ENCODE results near the gene TSEN2. TPM values are rescaled to one million over a fixed set of nuclear protein-coding genes. Genes with fewer than 3 reads are reported as not detected.

Gene TSEN2
- total and polyA plus RNA-seq, 9 of the 15 experiments (the other 6 are each of a cell fraction or from before 2014, with no cell fraction given), result 38.5 to 76.3 (median 46.6) TPM

DNA sequence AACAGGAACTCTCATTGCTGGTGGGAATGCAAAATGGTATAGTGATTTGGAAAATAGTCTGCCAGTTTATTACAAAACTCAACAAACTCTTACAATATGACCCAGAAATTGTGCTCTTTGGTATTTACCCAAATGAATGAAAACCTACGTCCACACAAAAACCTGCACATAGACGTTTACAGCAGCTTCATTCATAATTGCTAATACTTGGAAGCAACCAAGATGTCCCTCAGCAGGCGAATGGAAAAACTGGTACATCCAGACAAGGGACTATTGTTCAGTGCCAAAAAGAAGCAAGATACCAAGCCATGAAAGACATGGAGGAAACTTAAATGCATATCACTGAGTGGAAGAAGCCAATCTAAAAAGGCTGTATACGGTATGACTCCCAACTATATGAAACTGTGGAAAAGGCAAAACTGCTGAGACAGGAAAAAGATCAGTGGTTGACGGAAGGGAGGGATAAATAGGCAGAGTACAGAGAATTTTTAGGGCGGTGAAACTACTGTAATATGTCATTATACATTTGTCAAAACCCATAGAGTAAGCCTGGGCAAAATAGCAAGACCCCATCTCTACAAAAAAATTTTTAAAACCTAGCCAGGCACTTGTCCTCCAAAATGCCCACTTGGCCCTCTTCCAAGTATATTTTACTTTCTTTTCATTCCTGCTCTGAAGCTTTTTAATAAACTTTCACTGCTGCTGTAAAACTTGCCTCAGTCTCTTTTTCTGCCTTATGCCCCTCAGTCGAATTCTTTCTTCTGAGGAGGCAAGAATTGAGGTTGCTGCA lies 65.9 kb downstream of the TSEN2 start (continued):
- TF ChIP-seq, protein P1, sequence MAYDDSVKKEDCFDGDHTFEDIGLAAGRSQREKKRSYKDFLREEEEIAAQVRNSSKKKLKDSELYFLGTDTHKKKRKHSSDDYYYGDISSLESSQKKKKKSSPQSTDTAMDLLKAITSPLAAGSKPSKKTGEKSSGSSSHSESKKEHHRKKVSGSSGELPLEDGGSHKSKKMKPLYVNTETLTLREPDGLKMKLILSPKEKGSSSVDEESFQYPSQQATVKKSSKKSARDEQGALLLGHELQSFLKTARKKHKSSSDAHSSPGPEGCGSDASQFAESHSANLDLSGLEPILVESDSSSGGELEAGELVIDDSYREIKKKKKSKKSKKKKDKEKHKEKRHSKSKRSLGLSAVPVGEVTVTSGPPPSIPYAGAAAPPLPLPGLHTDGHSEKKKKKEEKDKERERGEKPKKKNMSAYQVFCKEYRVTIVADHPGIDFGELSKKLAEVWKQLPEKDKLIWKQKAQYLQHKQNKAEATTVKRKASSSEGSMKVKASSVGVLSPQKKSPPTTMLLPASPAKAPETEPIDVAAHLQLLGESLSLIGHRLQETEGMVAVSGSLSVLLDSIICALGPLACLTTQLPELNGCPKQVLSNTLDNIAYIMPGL (CRISPR knock-in tag; IDR thresholded peaks at IDR 0.05), result no peak
- TF ChIP-seq CHD2 (IDR thresholded peaks at IDR 0.05; ENCODE audit: low read depth, low read length) (no peak), ZNF316 (IDR thresholded peaks at IDR 0.05) (peak; percentile 93)

DNA sequence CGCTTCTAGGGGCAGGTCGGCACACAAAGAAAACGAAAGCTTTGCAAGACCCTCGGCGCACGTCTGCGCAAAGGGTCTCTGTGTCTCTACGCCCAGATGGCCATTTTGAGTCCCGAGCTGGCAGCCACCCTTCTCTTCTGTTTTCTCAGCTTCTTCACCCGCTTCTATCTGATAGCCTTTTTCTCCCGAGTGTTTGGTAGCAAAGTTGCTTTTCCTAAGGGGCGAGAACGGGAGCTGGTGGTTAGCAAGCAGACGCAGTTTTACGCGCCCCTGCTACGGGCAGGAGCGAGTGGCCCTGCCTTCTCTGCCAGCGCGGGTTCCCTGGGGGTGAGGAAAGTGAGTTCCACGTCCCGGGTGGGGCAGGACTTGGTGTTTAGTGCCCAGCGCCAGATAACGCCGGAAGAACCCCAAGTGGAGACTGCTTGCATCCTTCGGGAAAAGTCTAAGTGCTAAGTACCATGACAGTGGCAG lies 69.7 kb downstream of the TSEN2 start:
- H2AFZ ChIP-seq (ENCODE audit: low read depth, low read length), result peak overlapping the region; percentile 94
- no peaks in the 10 kb centered on the region for H3K9me1 ChIP-seq (ENCODE audit: control insufficient read depth, insufficient read depth, low read length)
- whole genome bisulfite sequencing (ENCODE audit: insufficient coverage, low coverage, missing lambda C conversion rate), result 25% methylated on average over 26 of the region's 26 CpGs
- H3K9ac ChIP-seq (ENCODE audit: insufficient read depth in 1 of 2, low read depth in 2 of 2, low read length in 2 of 2), result peak overlapping the region; percentile 82 to 90
- ATAC-seq (no peak), DNase-seq (ENCODE audit: extremely low read depth in 1 of 4, low spot score in 3 of 4) (peak in 1 of 4 experiments; percentile 51), FAIRE-seq (no peak)
- H3K4me1 ChIP-seq (replicated peaks in 1 of 2; ENCODE audit: control insufficient read depth in 2 of 2, insufficient read depth in 2 of 2, low read length in 2 of 2), result peaks cover 13 to 17% of the 10 kb centered on the region in 2 experiments
- ChIA-PET POLR2A (interaction anchor here (0.6 to 5.5 kb wide), 10 partner anchors 8 to 195 kb away, joined by 3 to 25 read pairs (median 3); partner anchors contain the start of gene MKRN2OS), CTCF (ENCODE audit: low intra/inter-chr PET ratio) (no interaction called here)
- intact Hi-C loops (cut with micrococcal nuclease) (no loop called here), in situ Hi-C loops (cut with MboI) (no loop called here)
- no peaks in the 10 kb centered on the region for H3K9me3 ChIP-seq (replicated peaks; ENCODE audit: control insufficient read depth, insufficient read depth, low read depth, low read length)
- H4K20me1 ChIP-seq (replicated peaks; ENCODE audit: control insufficient read depth, insufficient read depth, low read length), result peaks cover 14% of the 10 kb centered on the region
- H3K4me3 ChIP-seq, result peak overlapping the region; percentile 39
- no TSS peak for BruUV-seq (replicated peaks)
- H3K27ac ChIP-seq (ENCODE audit: extremely low read depth, low read depth, low read length), result peak overlapping the region; percentile 72
- H3K79me2 ChIP-seq (ENCODE audit: control insufficient read depth, insufficient read depth, low read length), result peaks cover 21% of the 10 kb centered on the region
- H3K4me2 ChIP-seq (ENCODE audit: insufficient read depth, low read length), result peak overlapping the region; percentile 79
- H3K36me3 ChIP-seq (ENCODE audit: control insufficient read depth, insufficient read depth, low read length), result no peaks in the 10 kb centered on the region
- H3K27me3 ChIP-seq (ENCODE audit: control insufficient read depth in 2 of 2, insufficient read depth in 2 of 2, low read length in 2 of 2), result no peaks in the 10 kb centered on the region
- TF ChIP-seq, protein P2, sequence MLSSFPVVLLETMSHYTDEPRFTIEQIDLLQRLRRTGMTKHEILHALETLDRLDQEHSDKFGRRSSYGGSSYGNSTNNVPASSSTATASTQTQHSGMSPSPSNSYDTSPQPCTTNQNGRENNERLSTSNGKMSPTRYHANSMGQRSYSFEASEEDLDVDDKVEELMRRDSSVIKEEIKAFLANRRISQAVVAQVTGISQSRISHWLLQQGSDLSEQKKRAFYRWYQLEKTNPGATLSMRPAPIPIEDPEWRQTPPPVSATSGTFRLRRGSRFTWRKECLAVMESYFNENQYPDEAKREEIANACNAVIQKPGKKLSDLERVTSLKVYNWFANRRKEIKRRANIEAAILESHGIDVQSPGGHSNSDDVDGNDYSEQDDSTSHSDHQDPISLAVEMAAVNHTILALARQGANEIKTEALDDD (IDR thresholded peaks at IDR 0.05), result no peak
- TF ChIP-seq, protein P3, sequence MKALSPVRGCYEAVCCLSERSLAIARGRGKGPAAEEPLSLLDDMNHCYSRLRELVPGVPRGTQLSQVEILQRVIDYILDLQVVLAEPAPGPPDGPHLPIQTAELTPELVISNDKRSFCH (CRISPR knock-in tag; IDR thresholded peaks at IDR 0.05), result no peak
- TF ChIP-seq, protein P3 (tag; IDR thresholded peaks at IDR 0.05), result peak; percentile 64; the same call in 1 of the 2 replicates
- TF ChIP-seq ZNF780A (CRISPR knock-in tag; IDR thresholded peaks at IDR 0.05) (no peak), ZNF12 (CRISPR knock-in tag; IDR thresholded peaks at IDR 0.05) (no peak), ZNF76 (CRISPR knock-in tag; IDR thresholded peaks at IDR 0.05; ENCODE audit: borderline replicate concordance) (no peak), POLR3A (IDR thresholded peaks at IDR 0.05; ENCODE audit: borderline replicate concordance, extremely low read depth, insufficient read depth, insufficient read length) (no peak), FOS (IDR thresholded peaks at IDR 0.05; ENCODE audit: extremely low read depth, insufficient read length) (no peak), NCOA2 (IDR thresholded peaks at IDR 0.05; ENCODE audit: partially characterized antibody in 2 of 2) (no peak)
- TF ChIP-seq, protein P4, sequence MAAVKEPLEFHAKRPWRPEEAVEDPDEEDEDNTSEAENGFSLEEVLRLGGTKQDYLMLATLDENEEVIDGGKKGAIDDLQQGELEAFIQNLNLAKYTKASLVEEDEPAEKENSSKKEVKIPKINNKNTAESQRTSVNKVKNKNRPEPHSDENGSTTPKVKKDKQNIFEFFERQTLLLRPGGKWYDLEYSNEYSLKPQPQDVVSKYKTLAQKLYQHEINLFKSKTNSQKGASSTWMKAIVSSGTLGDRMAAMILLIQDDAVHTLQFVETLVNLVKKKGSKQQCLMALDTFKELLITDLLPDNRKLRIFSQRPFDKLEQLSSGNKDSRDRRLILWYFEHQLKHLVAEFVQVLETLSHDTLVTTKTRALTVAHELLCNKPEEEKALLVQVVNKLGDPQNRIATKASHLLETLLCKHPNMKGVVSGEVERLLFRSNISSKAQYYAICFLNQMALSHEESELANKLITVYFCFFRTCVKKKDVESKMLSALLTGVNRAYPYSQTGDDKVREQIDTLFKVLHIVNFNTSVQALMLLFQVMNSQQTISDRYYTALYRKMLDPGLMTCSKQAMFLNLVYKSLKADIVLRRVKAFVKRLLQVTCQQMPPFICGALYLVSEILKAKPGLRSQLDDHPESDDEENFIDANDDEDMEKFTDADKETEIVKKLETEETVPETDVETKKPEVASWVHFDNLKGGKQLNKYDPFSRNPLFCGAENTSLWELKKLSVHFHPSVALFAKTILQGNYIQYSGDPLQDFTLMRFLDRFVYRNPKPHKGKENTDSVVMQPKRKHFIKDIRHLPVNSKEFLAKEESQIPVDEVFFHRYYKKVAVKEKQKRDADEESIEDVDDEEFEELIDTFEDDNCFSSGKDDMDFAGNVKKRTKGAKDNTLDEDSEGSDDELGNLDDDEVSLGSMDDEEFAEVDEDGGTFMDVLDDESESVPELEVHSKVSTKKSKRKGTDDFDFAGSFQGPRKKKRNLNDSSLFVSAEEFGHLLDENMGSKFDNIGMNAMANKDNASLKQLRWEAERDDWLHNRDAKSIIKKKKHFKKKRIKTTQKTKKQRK (IDR thresholded peaks at IDR 0.05; ENCODE audit: borderline replicate concordance, low read depth, low read length), result no peak

All from K562 (cell line).